SIG-M5 treated with dmso at 0.1 percent for 504 hours (cell line): ENCODE measurements around the gene MFSD6.
"Not testable (repeated sequence)": the region's sequence is repeated elsewhere in the genome, so short reads cannot be mapped to it uniquely, and the experiment has no call there.

ENCODE experiments used
- DNase-seq: peaks from one replicate; lab custom pipeline; 2025; ENCODE audit not compliant: unreplicated experiment; lab: John Stamatoyannopoulos, UW

Gene MFSD6

DNA sequence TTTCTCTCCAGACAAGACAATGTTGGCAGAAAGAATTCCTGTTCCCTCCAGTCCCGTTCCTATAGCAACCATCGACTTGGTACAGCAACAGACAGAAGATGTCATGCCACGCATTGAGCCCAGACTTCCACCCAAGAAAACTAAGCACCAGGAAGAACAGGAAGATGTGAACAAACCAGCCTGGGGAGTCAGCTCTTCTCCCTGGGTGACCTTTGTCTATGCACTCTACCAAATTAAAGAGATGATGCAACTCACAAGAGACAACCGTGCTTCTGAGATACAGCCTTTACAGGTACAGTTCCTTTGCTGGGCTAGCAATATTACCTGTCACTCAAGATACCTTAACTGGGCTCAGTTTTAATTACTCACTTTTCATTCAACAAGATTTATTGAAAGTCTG is 89.3 kb downstream of the MFSD6 start:
- DNase-seq = peak; percentile 27

DNA sequence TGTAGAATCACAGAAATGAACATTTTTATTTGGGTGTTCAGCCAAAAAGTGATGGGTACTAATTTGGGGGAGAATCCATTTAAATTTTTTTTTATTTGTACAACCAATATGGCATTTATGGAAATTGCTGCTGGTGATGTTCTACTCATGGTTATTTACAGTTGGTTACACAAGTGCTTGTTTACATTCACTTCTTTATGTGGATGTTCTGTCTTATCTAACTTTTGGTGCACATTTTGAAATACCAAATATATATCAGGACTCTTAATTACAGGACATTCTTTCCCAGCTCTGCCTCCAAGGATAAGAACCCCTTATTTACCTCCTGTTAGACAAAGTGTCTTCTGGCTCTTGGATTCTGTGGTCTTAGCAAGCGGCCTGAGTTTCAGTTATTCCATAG is 91.1 kb downstream of the MFSD6 start:
- no peak for DNase-seq

DNA sequence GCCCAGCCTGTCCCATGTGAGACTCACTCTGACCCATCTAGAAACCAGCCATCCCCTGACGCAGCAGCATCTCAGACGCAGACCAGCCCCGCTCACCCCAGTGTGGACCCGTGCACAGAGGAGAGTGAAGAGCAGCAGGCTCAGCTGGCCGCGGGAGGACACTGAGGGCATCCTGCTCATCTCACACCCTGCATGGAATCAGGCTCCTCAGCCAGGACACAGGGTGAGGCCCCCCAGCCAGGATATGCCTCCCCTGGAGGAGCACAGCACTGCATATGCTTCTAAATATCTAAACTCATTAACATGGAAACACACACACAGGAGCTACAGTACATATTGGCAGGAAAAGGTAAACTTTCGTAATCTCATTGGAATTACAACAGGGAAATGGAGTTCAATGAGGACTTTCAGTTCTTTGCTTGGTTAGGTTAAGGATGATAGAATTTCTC is 91.9 kb downstream of the MFSD6 start:
- no peak for DNase-seq

DNA sequence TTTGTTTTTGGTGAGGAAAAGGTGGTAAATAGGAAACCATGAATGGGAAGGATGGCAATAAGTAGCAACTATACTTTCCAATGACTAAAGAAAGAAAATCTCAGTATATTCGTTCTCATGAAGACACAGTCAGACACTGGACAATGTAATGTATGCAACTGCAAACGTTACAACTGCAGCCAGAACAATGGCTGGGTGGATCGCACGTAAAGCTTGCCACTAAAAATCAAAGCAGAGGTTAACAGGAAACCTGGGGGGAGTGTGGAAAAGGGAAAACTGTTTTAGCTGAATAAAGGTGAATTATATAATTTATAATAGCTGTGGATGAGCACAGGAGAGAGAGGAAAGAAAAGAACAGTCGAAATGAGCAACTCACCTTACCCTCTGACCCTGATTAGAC is 93.1 kb downstream of the MFSD6 start:
- DNase-seq = no peak

DNA sequence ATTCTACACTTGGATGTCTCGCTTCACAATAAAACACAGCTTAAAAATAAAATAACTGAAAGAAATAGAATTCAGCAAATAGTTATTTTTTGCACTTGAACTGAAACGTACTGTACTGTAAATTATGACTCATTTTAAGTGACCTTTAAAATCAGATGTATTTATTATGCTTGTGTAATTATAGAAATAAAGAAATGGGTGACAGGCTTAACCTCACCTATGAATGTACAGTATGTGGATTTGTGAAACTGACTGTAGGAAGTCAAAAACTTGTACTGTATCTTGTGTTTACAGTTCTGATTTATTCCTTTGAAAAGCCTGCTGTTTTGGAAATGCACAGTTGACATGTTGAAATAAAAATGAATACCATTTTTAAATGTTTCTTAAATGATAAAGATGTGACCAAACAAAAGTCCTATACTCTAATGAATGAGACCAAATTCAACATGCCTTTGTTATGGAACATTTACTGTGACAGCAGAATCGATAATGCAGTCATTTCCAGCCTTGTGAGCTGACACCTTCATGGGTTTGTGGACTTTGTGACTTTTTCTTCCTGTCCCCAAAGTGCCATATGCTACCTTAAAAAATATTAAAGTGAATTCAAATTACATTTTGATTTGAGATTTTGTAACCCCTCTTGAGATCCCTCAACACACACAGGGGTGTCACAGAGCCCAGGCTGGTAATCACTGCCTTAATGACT is 93.7 kb downstream of the MFSD6 start:
- DNase-seq = no peak

DNA sequence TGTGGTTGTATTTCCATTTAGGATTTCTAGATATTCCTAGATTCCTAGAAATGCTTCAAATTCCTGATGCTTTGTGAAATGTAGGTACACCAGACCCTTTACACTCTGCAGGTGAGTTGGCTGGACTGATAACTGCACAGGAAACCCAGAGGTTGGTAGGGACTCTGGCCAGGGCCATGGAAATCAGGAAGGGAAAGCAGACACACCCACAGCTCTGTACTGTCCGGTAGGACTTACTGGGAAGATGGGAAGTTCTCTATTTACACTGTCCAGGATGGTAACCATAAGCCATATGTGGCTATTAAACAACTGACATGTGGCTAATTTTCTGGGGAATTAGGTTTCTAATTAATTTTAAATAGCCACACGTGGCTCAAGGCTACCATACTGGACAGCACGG is 94.9 kb downstream of the MFSD6 start:
- DNase-seq = no peak

DNA sequence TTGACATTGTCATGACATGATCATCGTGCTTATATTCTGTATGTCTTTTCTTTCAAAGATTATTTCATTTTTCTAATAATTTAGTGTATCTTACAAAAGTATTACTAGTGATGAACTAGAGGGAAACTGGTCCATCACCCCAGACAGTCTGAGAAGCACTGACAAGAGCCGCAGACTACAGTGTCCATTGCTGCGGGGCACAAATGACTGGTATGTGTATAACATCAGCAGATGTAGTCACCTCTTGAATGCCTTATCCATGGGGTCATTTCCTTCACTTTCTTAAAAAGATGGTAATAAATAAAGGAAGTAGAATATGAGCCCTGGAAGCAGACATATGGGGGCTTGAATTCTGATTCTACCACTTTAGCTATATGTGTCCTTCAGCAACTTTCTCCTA is 96.8 kb downstream of the MFSD6 start:
- no peak for DNase-seq

DNA sequence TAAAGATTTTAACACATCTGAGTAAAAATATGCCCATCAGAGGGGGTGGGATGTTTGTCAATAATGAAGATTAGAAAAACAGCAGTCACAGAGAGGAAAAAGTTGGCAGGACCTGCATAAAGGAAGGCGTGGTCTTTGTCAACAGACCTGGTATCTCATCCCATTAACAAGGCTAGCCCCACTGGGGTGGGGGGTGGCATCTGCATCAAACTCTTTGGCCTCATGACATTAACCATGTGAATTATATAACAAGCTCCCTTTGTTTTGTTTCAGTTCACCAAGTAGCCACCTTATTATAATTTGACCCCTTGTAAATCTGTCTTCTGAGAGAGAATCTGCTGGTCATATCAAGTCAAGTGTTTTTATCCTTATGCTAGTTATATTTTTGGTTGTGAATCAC is 97.5 kb downstream of the MFSD6 start:
- DNase-seq = no peak

DNA sequence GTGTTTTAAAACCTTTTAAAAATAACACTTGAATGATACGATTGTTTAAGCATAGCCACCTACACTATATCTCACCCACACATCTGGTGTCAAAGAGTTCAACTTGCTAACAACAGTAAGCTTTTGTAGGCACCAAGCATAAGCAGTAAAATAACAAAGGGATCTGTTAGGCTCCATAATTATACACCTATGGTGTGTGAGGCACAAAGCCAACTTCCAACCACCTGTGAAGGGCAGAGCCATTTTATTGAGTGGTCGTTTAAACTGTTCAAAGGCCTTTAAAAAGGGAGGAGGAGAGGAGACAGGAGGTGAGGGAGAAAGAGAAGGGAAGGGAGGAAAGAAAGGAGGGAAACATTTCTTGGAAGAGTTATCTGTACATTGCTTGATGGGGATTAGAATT is 98.5 kb downstream of the MFSD6 start:
- DNase-seq = no peak

DNA sequence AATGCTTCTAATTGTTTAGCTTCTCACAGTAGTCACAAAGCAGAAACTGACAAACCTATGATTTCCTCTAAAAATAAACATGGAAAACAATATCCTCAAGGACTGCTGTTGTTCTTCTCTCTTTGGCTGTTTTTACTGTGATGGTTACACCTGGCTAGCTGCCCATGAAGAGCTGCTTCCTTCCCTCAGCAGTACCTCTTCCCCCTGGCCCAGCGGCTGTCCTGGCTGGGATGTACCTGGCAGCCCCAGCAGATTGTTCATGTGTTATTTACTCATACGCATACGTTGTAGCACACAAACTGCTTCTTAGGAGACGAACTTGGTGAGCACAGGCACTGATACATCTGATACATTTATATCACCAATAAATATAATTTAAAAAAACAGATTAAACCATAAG is 99.0 kb downstream of the MFSD6 start:
- no peak for DNase-seq

DNA sequence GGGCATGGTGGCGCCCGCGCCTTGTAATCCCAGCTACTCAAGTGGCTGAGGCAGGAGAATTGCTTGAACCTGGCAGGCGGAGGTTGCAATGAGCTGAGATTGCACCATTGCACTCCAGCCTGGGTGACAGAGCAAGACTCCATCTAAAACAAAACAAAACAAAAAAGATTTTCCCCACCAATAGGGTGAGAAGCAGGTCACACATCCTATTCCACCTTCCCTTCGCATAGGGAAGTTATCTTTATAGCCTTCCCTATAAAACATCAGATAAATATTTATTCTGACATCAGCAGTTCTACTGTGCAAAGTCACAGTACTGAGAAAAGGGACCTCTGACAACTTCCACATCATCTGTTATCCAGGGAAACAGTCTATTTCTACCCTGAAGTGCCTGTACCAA is 101.7 kb downstream of the MFSD6 start:
- DNase-seq = not testable (repeated sequence)

DNA sequence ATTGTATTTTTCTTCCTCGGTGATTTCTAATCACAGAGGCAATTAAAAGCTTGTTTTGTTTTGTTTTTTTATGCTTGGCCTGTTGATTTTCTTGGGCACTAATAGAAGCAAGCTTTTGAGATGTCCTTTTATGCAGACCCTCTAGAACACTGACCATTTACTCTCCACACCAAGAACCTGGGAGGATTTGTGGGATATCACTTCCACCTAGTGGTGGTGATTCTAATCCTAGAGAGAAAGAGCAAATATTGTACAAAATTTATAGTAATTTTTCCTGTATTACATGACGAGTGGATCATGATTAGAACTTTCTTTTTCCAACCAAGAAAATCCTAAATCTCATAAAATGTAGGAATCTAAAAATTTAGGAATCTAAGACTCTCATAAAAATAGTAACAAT is 102.9 kb downstream of the MFSD6 start:
- DNase-seq = no peak

DNA sequence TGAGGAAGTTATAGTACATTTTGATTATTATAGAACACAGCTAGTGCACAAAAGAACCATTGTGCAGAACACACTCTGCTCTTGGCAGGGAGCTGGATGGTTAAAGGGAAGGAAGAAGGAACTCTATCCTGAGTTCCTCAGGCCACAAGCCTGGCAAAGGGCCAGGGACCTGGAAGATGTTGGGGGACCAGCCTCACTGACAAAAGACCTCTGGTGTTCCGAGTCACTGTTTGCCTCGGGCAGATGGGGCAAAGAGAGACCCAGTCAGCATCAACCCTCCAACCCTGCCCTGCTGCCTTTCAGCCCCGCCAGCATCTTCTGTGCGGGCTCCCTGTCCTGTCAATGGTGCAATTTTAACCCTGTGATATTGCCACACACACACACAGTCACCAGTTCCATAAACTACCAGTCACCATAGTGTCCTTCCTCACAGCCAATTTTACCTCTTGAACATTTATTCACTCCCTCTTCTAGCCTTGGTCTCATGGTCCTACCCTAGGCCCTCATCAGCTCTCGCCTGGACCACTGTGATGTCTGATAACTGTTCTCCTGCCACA is 104.5 kb downstream of the MFSD6 start:
- DNase-seq = peak; percentile 38

DNA sequence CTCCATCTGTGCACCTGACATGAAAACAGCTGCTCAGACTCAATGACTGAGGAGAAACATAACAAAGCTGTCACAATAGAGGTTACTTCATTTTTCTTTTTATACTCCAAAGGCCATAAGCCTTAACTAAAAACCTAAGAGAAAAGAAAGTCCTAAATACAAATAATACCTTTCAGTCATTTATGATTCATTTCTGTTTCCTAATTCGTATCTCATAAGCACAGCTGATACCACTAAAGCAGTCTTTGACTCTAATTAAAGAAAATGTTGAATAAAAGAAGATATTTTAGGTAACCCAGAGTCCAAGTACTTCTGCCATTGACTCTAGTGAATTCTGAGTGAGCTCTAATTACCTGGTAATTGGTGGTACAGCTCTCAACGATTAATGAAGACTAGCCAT is 105.7 kb downstream of the MFSD6 start:
- DNase-seq = no peak

DNA sequence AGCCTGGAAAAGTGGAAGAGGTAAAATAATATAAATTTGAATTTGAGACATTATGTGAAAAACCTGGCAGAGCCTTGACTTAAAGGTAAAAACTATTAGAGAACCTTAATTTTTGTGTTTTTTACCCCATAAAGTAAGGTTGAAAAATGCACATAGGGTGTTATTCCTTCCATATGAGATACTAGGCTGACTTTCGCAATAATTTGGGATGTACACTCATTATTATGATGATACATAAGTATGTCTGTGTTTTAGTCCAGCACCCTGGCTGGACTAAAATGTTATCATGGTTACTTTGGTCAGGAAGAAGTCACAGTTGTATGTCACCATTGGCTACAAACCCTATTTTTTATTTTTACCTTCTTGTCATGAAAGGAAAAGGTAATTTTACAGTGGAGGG is 106.5 kb downstream of the MFSD6 start:
- no peak for DNase-seq

DNA sequence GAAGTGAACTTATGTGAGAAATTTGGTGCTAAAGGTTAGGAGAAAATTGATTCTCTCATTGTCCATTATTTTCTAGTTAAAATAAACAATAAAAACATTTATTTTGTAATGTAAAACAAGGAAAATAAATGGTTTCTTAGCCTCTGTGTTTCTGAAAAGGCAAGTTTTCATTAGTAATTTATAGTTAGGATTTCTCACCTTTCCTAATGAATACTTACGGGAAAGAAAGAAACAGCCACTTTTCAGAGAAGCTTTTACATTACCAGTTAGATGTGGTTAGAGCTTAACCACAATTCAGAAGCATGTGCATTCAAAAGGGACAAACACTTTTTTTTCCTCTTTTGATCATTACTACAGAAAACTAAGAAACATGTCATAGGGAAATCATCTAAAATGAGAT is 107.5 kb downstream of the MFSD6 start:
- DNase-seq = no peak

DNA sequence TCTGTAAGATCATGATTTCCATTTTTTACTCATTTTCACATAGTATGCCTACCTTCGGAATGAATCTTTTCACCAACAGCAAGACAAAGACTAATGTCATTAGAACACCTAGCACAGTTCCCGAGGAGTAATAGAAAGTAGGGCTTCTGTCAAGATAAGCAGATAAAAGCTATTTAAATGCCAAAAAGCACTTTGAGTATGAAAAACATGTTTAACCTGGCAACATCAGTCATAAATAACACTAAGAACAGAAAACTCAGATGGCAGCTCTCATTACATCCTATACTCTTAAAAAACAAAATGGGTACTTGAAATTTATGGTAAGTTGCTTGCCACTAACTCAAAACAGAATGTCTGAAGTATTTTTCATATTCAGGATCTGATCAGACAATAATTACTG is 109.3 kb downstream of the MFSD6 start:
- DNase-seq = no peak

DNA sequence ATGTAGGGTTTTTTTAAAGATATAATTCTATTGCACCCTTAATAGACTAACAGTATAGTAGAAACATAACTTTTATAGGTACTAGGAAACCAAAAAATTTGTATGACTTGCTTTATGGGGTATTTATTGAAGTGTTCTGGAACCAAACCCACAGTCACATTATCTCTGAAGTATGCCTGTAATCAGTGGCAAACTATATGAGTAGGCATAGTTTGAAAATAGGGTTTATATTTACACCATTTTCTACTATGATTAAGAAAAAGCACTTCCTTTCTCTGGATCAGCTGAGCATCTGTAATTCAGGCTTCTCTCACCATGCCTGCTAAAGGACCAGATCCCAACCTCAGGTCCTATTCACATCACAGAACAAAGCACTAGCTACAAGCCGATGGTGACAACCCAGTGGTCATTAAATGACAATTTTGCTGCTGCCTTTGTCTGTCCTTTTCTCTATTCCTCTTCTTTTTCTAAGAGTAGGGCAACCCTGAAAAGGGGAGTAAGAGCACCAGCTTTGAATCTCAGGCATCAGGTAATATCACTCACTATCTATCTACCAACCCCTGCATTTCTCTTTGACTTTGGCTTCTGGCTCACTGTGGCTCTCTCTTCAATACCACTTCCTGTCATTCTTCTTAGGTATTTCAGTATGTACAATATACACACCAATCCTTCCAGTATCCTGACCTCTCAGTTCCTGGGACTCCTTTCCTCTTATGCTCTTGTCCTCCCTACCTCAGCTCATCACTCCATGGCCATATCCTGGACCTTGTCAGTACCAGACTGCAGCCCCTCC is 112.0 kb downstream of the MFSD6 start:
- no peak for DNase-seq

DNA sequence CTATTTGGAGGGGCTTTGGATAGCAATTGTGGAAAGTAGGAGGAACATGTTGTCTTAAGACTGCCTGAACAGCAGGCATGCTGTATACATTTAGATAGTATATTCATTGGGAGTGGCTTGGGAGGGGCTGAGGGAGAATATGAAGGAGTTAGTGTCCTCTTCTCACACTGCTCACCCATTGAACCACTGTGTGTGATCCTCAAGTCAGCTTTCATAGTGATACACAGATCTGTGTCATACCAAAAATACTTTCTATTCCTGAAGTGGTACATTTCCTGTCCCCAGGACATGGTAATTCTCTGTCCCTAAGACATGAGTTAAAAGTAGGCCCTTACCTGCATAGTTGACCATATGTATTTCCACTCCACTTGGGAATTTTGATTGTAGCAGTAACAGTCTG is 116.8 kb downstream of the MFSD6 start:
- no peak for DNase-seq

DNA sequence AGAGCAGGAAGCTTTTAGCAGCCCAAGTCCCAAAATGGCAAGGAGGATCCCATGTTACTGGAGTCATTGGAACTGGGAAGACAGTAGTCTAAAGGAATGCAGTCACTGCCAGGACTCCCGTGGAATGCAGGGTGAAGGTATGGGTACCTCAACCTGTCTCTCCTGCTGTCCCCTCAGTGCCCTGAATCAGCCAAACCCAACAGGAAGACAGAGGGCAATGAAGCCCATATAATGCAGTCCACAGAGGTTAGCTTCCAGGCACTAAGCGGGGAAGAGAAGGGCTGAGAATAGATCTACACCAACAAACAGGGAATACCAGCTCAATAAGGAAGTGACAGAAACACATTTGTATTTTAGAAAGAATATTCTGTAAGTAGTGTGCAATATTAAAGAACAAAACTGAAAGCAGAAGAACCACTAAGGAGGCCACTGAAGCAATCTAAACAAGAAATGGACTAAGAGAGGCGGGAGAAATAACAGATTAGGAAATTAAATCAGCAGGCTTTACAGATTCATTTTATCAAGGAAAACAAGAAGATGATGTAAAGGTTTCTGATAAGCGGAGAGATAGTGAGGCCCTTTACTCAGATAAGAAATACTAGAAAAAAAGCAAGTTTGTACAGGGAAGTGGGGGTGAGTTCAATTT is 118.1 kb downstream of the MFSD6 start:
- DNase-seq = peak; percentile 75

DNA sequence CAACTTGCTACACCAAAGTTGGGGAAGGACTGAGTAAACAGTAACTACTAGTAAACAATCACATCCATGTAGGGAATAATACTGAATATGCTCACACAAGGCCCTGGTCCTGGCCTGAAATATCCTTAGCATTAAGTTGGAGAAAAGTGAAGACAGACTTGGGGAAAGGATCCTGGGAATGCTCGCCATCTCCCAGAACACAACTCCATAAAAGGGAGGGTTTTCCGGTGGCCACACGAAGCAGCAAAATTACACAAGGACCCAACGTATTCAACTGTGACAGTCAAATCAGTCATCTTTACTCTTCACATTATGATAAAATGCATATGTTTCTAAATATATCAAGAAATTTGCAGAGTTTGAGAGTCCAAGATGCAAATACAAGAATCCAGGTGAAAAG is 119.1 kb downstream of the MFSD6 start:
- no peak for DNase-seq

DNA sequence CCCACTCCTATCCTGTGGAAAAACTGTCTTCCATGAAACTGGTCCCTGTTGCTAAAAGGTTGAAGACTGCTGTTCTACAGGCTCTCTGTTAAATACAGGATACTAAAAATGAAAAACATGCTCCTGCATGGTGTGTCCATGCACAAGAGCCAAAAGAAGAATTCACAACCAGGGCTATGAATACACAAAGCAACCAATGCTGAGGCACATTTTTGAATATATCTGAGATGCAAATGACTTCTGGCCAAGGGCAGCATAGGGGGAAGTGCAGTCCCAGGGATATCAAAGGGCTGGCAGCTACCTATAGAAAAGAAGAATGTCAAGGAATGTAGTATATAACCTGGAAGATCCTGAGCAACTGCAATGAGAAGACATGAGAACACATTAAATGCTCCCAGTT is 119.8 kb downstream of the MFSD6 start:
- no peak for DNase-seq
